ENCODE data around the gene GCH1.

DNA sequence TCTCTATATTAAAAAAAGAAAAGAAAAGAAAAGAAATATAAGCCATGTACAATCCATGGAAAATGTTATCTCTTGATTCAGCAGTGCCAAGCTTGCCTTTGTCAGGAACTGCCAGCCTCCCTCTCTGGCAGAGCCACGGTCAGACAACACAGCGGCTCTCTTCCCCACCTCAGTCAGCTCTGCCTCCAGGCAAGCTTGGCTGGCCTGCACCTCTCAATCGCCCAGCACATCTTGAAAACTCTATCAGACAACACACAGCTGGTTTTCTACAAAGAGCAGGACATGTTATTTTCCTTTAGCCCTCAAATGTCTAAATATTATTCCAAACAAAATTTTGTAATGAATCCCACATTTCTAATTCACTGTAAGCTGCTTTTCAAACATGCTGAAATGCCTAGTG is 20.0 kb upstream of the GCH1 start:
- TF ChIP-seq CTCF (conservative IDR thresholded peaks at IDR 0.05; ENCODE audit: low read depth, low read length) (no peak), EZH2 (IDR thresholded peaks at IDR 0.05; ENCODE audit: borderline replicate concordance, low read depth, low read length, poor library complexity, severe bottlenecking) (no peak)
